B cell (primary cell): ENCODE data around the gene PTH2. TPM values are rescaled to one million over a fixed set of nuclear protein-coding genes. Genes with fewer than 3 reads are reported as not detected.

Experiments
- ATAC-seq: fragments of 200-7000 bp; cut with Tn5 transposase; one replicate; pipeline ENCODE4 v1.10.0; 2021; ENCODE audit warnings: low read depth, mild to moderate bottlenecking, moderate number of reproducible peaks, moderate library complexity
- CTCF ChIA-PET: fragments of 350-600 bp; sonication (Branson Sonifier 250); formaldehyde crosslinking; loops from one replicate; lab custom pipeline; 2021; ENCODE audit warnings: antibody characterized with exemption, inconsistent platforms; lab: Charles Lee
- POLR2A ChIA-PET: fragments of 350-600 bp; sonication (Branson Sonifier 250); formaldehyde crosslinking; loops from one replicate; lab custom pipeline; 2021; ENCODE audit warnings: antibody characterized with exemption; lab: Charles Lee
- DNase-seq: peaks from one replicate; pipeline ENCODE4 v3.0.0; 2013
- H2AFZ ChIP-seq: 2 replicates; pipeline ENCODE4 v1.6.1; 2012; ENCODE audit warnings: mild to moderate bottlenecking, low read depth, low read length; ENCODE audit not compliant: insufficient read depth, poor library complexity, severe bottlenecking
- H3K27ac ChIP-seq, 2 donors: 1 replicate in 1 of 2; 2 replicates in 1 of 2; pipeline ENCODE4 v1.5.1; 2012 to 2013; ENCODE audit warnings: low read length in 2 of 2, mild to moderate bottlenecking in 2 of 2, moderate library complexity in 1 of 2
- H3K27me3 ChIP-seq, 4 experiments: fragments of 200-600 bp in 1 of 4; sonication (generic) in 1 of 4; replicated peaks in 1 of 4; 1 replicate in 2 of 4; 2 replicates in 2 of 4; pipeline versions ENCODE4 v1.6.1 to v1.7.0; 2013 to 2016; ENCODE audit warnings: low read length in 3 of 4, mild to moderate bottlenecking in 2 of 4, mixed read lengths in 1 of 4, moderate library complexity in 1 of 4; ENCODE audit not compliant: insufficient read depth in 4 of 4, control insufficient read depth in 3 of 4; ENCODE audit errors: control extremely low read depth in 1 of 4
- H3K36me3 ChIP-seq, 2 experiments: replicated peaks in 1 of 2; 1 replicate in 1 of 2; 2 replicates in 1 of 2; pipeline versions ENCODE4 v1.6.1 to v1.7.1; 2013; ENCODE audit warnings: low read length in 1 of 2; ENCODE audit not compliant: insufficient read depth in 2 of 2, control insufficient read depth in 1 of 2; ENCODE audit errors: control extremely low read depth in 1 of 2, extremely low read depth in 1 of 2
- H3K4me1 ChIP-seq, 2 donors: fragments of 200-600 bp in 1 of 2; sonication (generic) in 1 of 2; 1 replicate in 1 of 2; 2 replicates in 1 of 2; pipeline versions ENCODE4 v1.5.1 to v1.6.1; 2013 to 2017; ENCODE audit warnings: low read length in 2 of 2; ENCODE audit not compliant: control insufficient read depth in 2 of 2, insufficient read depth in 2 of 2
- H3K4me2 ChIP-seq: replicated peaks from 2 replicates; pipeline ENCODE3; 2012; ENCODE audit warnings: mild to moderate bottlenecking, low read depth, low read length; ENCODE audit not compliant: poor library complexity, severe bottlenecking
- H3K4me3 ChIP-seq, 5 experiments: fragments of 200-600 bp in 1 of 5; sonication (generic) in 1 of 5; 1 replicate in 3 of 5; 2 replicates in 2 of 5; pipeline versions ENCODE4 v1.5.1 to v1.7.0; 2011 to 2016; ENCODE audit warnings: low read length in 4 of 5, mild to moderate bottlenecking in 4 of 5, low read depth in 2 of 5, control low read depth in 1 of 5, moderate library complexity in 1 of 5; ENCODE audit not compliant: insufficient read depth in 1 of 5; ENCODE audit errors: control extremely low read depth in 1 of 5, extremely low read depth in 1 of 5
- H3K79me2 ChIP-seq: fragments of 200-600 bp; sonication (generic); one replicate; pipeline ENCODE4 v1.6.0; 2016; ENCODE audit warnings: low read length; ENCODE audit not compliant: control insufficient read depth, insufficient read depth
- H3K9ac ChIP-seq: fragments of 200-600 bp; sonication (generic); 2 replicates; pipeline ENCODE4 v1.6.1; 2017; ENCODE audit warnings: mild to moderate bottlenecking, low read length, moderate library complexity
- H3K9me3 ChIP-seq, 3 donors: one replicate each; pipeline versions ENCODE4 v1.6.1 to v1.7.1; 2013; ENCODE audit warnings: low read length in 2 of 3; ENCODE audit not compliant: control insufficient read depth in 2 of 3, insufficient read depth in 1 of 3; ENCODE audit errors: control extremely low read depth in 1 of 3
- H4K20me1 ChIP-seq: 2 replicates; pipeline ENCODE4 v1.6.0; 2012; ENCODE audit warnings: mild to moderate bottlenecking, low read length; ENCODE audit not compliant: insufficient read depth, control insufficient read depth, poor library complexity, severe bottlenecking
- H3K27ac Mint-ChIP-seq: one replicate; pipeline ENCODE4 v1.8.0; 2021; ENCODE audit warnings: mixed read lengths
- H3K27me3 Mint-ChIP-seq: one replicate; pipeline ENCODE4 v1.8.0; 2021; ENCODE audit warnings: mixed read lengths
- H3K4me1 Mint-ChIP-seq: one replicate; pipeline ENCODE4 v1.8.0; 2021; ENCODE audit warnings: mixed read lengths
- H3K4me3 Mint-ChIP-seq: one replicate; pipeline ENCODE4 v1.8.0; 2021; ENCODE audit warnings: mixed read lengths
- H3K9me3 Mint-ChIP-seq: one replicate; pipeline ENCODE4 v1.8.0; 2022; ENCODE audit warnings: mixed read lengths; ENCODE audit not compliant: insufficient read depth
- CTCF ChIP-seq: fragments of 200-600 bp; IDR thresholded peaks from one replicate; pipeline ENCODE4 v1.8.0; 2022; ENCODE audit warnings: antibody characterized with exemption, mild to moderate bottlenecking
- EZH2 ChIP-seq: IDR thresholded peaks from 2 replicates; pipeline ENCODE4 v1.6.1; 2012; ENCODE audit warnings: borderline replicate concordance, low read depth, mild to moderate bottlenecking, moderate library complexity, low read length; ENCODE audit not compliant: insufficient read depth, poor library complexity, severe bottlenecking
- WGBS: methylation state at CpG from one replicate; pipeline ENCODE4 v1.1.5; 2013; ENCODE audit warnings: missing lambda C conversion rate; ENCODE audit not compliant: insufficient coverage; 5-methylcytosine and 5-hydroxymethylcytosine counted together
- intact Hi-C: fragments of 100-400 bp; cut with micrococcal nuclease; formaldehyde crosslinking; loops from one replicate; pipeline ENCODE4 v1.10.0; 2022
- polyA plus RNA-seq: library from polyadenylated mRNA; depleted of rRNA; stranded (reverse); fragments of >200 nt; gene quantifications from 2 replicates; pipeline ENCODE4 v1.2.3, GENCODE V29; 2012
- total RNA-seq, 2 donors: library from RNA; stranded (reverse); fragments of 120-200 nt in 1 of 2; gene quantifications; 1 replicate in 1 of 2; 2 replicates in 1 of 2; pipeline versions ENCODE4 v1.2.3 to v1.2.4, GENCODE V29; 2013 to 2022

Gene PTH2
- total and polyA plus RNA-seq, 2 donors (not counting 1 experiment from before 2014, with no cell fraction given) = not detected

- no peaks in the 10 kb centered on the region for H3K9me3 Mint-ChIP-seq
- 15% methylated on average over 4 of the region's 9 CpGs for WGBS
- ChIA-PET CTCF (interaction anchor here (0.6 to 5.9 kb wide), 52 partner anchors 8 to 289 kb away, joined by 3 to 54 read pairs (median 6); partner anchors contain the start of genes ALDH16A1, CD37, FLT3LG and GFY), POLR2A (interaction anchor here (0.5 to 2.9 kb wide), 14 partner anchors 12 to 308 kb away, joined by 3 to 18 read pairs (median 4); partner anchors contain the start of genes CD37, FLT3LG and TEAD2)
- Histone ChIP-seq H4K20me1 (no peaks in the 10 kb centered on the region), H3K27ac (peak overlapping the region; percentile 51 to 65), H3K79me2 (no peaks in the 10 kb centered on the region), H3K36me3 (no peaks in the 10 kb centered on the region), H3K4me3 (peak overlapping the region in 2 of 5 experiments; percentile 1 to 32), H3K27me3 (no peaks in the 10 kb centered on the region), H3K9ac (peak overlapping the region; percentile 48), H2AFZ (peak overlapping the region; percentile 65), H3K4me2 (peak overlapping the region; percentile 62), H3K4me1 (peaks cover 21 to 46% of the 10 kb centered on the region in 2 donors), H3K9me3 (peaks cover 0 to 6% (median 0%) of the 10 kb centered on the region in 3 donors)
- H3K4me3 Mint-ChIP-seq = peak overlapping the region; percentile 61
- peak; percentile 82 for ATAC-seq
- peak overlapping the region; percentile 92 for H3K27ac Mint-ChIP-seq
- DNase-seq = peak; percentile 85
- no peak for TF ChIP-seq EZH2
- TF ChIP-seq CTCF = no peak
- H3K4me1 Mint-ChIP-seq = peaks cover 41% of the 10 kb centered on the region
- intact Hi-C loops = loop anchor here (1.0 to 5.0 kb wide), 5 partner anchors 28 to 164 kb away; partner anchors contain the start of genes CD37, DKKL1 and GFY
- no peaks in the 10 kb centered on the region for H3K27me3 Mint-ChIP-seq
Measured at GRCh38 chr19:49390929-49391359, 32.3 kb downstream of the PTH2 start.
